SK-N-SH (cell line): ENCODE measurements around the gene GSTM4. TPM values are rescaled to one million over a fixed set of nuclear protein-coding genes. Genes with fewer than 3 reads are reported as not detected.

Source experiments
- CTCF ChIA-PET: fragments of 300-600, 350-600 bp; formaldehyde crosslinking; extraction: SDS; loops from one replicate; lab custom pipeline; 2021; lab: Yijun Ruan, JAX
- POLR2A ChIA-PET: fragments of 350-600 bp; sonication (Branson Sonifier 250); formaldehyde crosslinking; extraction: SDS; loops from one replicate; lab custom pipeline; 2020; ENCODE audit warnings: antibody characterized with exemption, inconsistent platforms; lab: Yijun Ruan, JAX
- DNase-seq: peaks from one replicate; pipeline ENCODE4 v3.0.0; 2012
- H2AFZ ChIP-seq: fragments of 200-600 bp; sonication (generic); 2 replicates; pipeline ENCODE4 v1.8.1; 2016; ENCODE audit warnings: antibody characterized with exemption, mild to moderate bottlenecking, low read depth
- H3F3A ChIP-seq: fragments of 200-600 bp; sonication (generic); replicated peaks from 2 replicates; pipeline ENCODE3; 2016; ENCODE audit warnings: antibody characterized with exemption, mild to moderate bottlenecking; ENCODE audit not compliant: insufficient read depth
- H3K27ac ChIP-seq, 2 experiments: fragments of 200-500 bp in 1 of 2; fragments of 200-600 bp in 1 of 2; sonication (Bioruptor generic) in 1 of 2; sonication (generic), shearing (Covaris generic) in 1 of 2; 2 replicates each; pipeline versions ENCODE4 v1.5.1 to v1.6.1; 2014 to 2016; ENCODE audit warnings: low read depth in 2 of 2, inconsistent platforms in 1 of 2, low read length in 1 of 2, mild to moderate bottlenecking in 1 of 2, mixed read lengths in 1 of 2
- H3K27me3 ChIP-seq: fragments of 200-600 bp; sonication (generic), shearing (Covaris generic); 2 replicates; pipeline ENCODE4 v1.6.1; 2016; ENCODE audit warnings: mixed run types; ENCODE audit not compliant: insufficient read depth
- H3K36me3 ChIP-seq, 2 experiments: fragments of 200-500 bp in 1 of 2; fragments of 200-600 bp in 1 of 2; sonication (Bioruptor generic) in 1 of 2; sonication (generic) in 1 of 2; replicated peaks in 1 of 2; 2 replicates each; pipeline versions ENCODE3 to v1.5.1; 2014 to 2016; ENCODE audit warnings: low read length in 1 of 2, mild to moderate bottlenecking in 1 of 2; ENCODE audit not compliant: insufficient read depth in 2 of 2, control insufficient read depth in 1 of 2
- H3K4me1 ChIP-seq, 2 experiments: fragments of 200-500 bp in 1 of 2; fragments of 200-600 bp in 1 of 2; sonication (Bioruptor generic) in 1 of 2; sonication (generic), shearing (Covaris generic) in 1 of 2; 2 replicates each; pipeline versions ENCODE4 v1.5.1 to v1.6.1; 2014 to 2016; ENCODE audit warnings: low read depth in 1 of 2, low read length in 1 of 2, mixed run types in 1 of 2; ENCODE audit not compliant: insufficient read depth in 2 of 2, control insufficient read depth in 1 of 2
- H3K4me2 ChIP-seq: fragments of 200-600 bp; sonication (generic), shearing (Covaris generic); 2 replicates; pipeline ENCODE4 v1.6.1; 2017; ENCODE audit warnings: mixed run types
- H3K4me3 ChIP-seq, 2 experiments: fragments of 200-500 bp in 1 of 2; fragments of 200-600 bp in 1 of 2; sonication (Bioruptor generic) in 1 of 2; sonication (generic), shearing (Covaris generic) in 1 of 2; 2 replicates each; pipeline versions ENCODE4 v1.5.1 to v1.8.1; 2014 to 2016; ENCODE audit warnings: low read depth in 2 of 2, inconsistent platforms in 1 of 2, low read length in 1 of 2, mild to moderate bottlenecking in 1 of 2, mixed read lengths in 1 of 2, moderate library complexity in 1 of 2
- H3K79me2 ChIP-seq: fragments of 200-600 bp; sonication (generic); 2 replicates; pipeline ENCODE4 v1.8.1; 2017; ENCODE audit warnings: mild to moderate bottlenecking; ENCODE audit not compliant: insufficient read depth
- H3K9ac ChIP-seq: fragments of 200-600 bp; sonication (generic); 2 replicates; pipeline ENCODE4 v1.6.1; 2017; ENCODE audit warnings: mixed run types
- H3K9me2 ChIP-seq: fragments of 200-600 bp; sonication (generic); 2 replicates; pipeline ENCODE4 v1.6.1; 2017; ENCODE audit warnings: mixed run types
- H3K9me3 ChIP-seq: fragments of 200-600 bp; sonication (generic); 2 replicates; pipeline ENCODE4 v1.6.1; 2017; ENCODE audit warnings: mixed run types, mild to moderate bottlenecking, moderate library complexity
- H4K20me1 ChIP-seq: fragments of 200-600 bp; sonication (generic); 2 replicates; pipeline ENCODE4 v1.6.1; 2017; ENCODE audit warnings: mild to moderate bottlenecking, mixed run types; ENCODE audit not compliant: insufficient read depth
- CHD2 ChIP-seq: fragments of 150-350 bp; IDR thresholded peaks from 2 replicates; pipeline ENCODE4 v1.6.1; 2018; ENCODE audit warnings: low read length; ENCODE audit not compliant: partially characterized antibody
- CTCF ChIP-seq: fragments of 200-600 bp; sonication (generic); IDR thresholded peaks from 2 replicates; pipeline ENCODE4 v1.6.1; 2017; ENCODE audit warnings: antibody characterized with exemption, mild to moderate bottlenecking, moderate library complexity
- ELF1 ChIP-seq: IDR thresholded peaks from 2 replicates; pipeline ENCODE4 v1.4.0; 2012
- EP300 ChIP-seq, 2 experiments: IDR thresholded peaks; 2 replicates each; pipeline versions ENCODE4 v1.4.0 to v1.6.1; 2012; ENCODE audit warnings: borderline replicate concordance in 1 of 2, low read depth in 1 of 2, low read length in 1 of 2
- FOSL2 ChIP-seq: IDR thresholded peaks from 2 replicates; pipeline ENCODE4 v1.4.0; 2012; ENCODE audit warnings: low read depth, mild to moderate bottlenecking, moderate library complexity, borderline replicate concordance
- FOXJ3 ChIP-seq: sonication (generic); formaldehyde crosslinking; IDR thresholded peaks from 2 replicates; pipeline ENCODE4 v1.5.1; 2020; ENCODE audit warnings: mild to moderate bottlenecking, missing genetic modification reagents
- GATA2 ChIP-seq: sonication (generic); formaldehyde crosslinking; IDR thresholded peaks from 2 replicates; pipeline ENCODE4 v1.5.0; 2020; ENCODE audit warnings: mild to moderate bottlenecking, missing genetic modification reagents
- JUND ChIP-seq: IDR thresholded peaks from 2 replicates; pipeline ENCODE4 v1.4.0; 2012
- MAX ChIP-seq: IDR thresholded peaks from 2 replicates; pipeline ENCODE4 v1.4.0; 2012; ENCODE audit warnings: low read depth
- POLR2AphosphoS5 ChIP-seq: IDR thresholded peaks from 2 replicates; pipeline ENCODE4 v1.6.1; 2012; ENCODE audit warnings: low read depth, low read length
- RAD21 ChIP-seq: IDR thresholded peaks from 2 replicates; pipeline ENCODE4 v1.6.1; 2012; ENCODE audit warnings: mild to moderate bottlenecking, low read length
- RXRA ChIP-seq: IDR thresholded peaks from 2 replicates; pipeline ENCODE4 v1.4.0; 2012; ENCODE audit warnings: low read depth, mild to moderate bottlenecking, borderline replicate concordance
- SIN3A ChIP-seq: IDR thresholded peaks from 2 replicates; pipeline ENCODE4 v1.6.1; 2012; ENCODE audit warnings: low read depth, mild to moderate bottlenecking, low read length, moderate library complexity, borderline replicate concordance
- SMC3 ChIP-seq: IDR thresholded peaks from 2 replicates; pipeline ENCODE4 v1.6.1; 2012; ENCODE audit warnings: low read depth, low read length, improper control_type of control experiment
- TAF1 ChIP-seq: IDR thresholded peaks from 2 replicates; pipeline ENCODE4 v1.6.1; 2012; ENCODE audit warnings: low read depth, mild to moderate bottlenecking, low read length, moderate library complexity, borderline replicate concordance
- YY1 ChIP-seq: IDR thresholded peaks from 2 replicates; pipeline ENCODE4 v1.4.0; 2012; ENCODE audit warnings: low read depth, mild to moderate bottlenecking
- ZBTB33 ChIP-seq: IDR thresholded peaks from 2 replicates; pipeline ENCODE4 v1.4.0; 2012; ENCODE audit warnings: low read depth, borderline replicate concordance
- WGBS: methylation state at CpG from one replicate; pipeline ENCODE4 v1.1.6; 2017; ENCODE audit warnings: low lambda C conversion rate; 5-methylcytosine and 5-hydroxymethylcytosine counted together
- polyA plus RNA-seq, 3 experiments: library from polyadenylated mRNA; depleted of rRNA; stranded (reverse); fragments of >200 nt; gene quantifications; 2 replicates each; pipeline ENCODE4 v1.2.3, GENCODE V29; 2012

Gene GSTM4
- polyA plus RNA-seq, 1 of the 3 experiments (the other 2 are of a cell fraction) = 34.2 TPM

- H3K36me3 ChIP-seq = peaks cover 20 to 26% of the 10 kb centered on the region in 2 experiments
- no peak overlapping the region for H3K4me3 ChIP-seq
- peaks cover 7 to 84% of the 10 kb centered on the region in 2 experiments; a peak in 3 of 4 replicates for H3K4me1 ChIP-seq
- no peak overlapping the region for H2AFZ ChIP-seq
- CTCF ChIA-PET = interaction anchor here (2.8 to 4.2 kb wide), 2 partner anchors 15 to 88 kb away, joined by 14 to 28 read pairs; no protein-coding TSS in a partner anchor
- H3K9me2 ChIP-seq = no peaks in the 10 kb centered on the region
- H4K20me1 ChIP-seq = no peaks in the 10 kb centered on the region
- H3K27ac ChIP-seq = peak overlapping the region in 1 of 2 experiments; percentile 98; a peak in 1 of 4 replicates
- WGBS = 91% methylated on average over 6 of the region's 6 CpGs
- POLR2A ChIA-PET = no interaction called here
- no peaks in the 10 kb centered on the region for H3K27me3 ChIP-seq
- no peaks in the 10 kb centered on the region; the same call in 1 of the 2 replicates for H3K9me3 ChIP-seq
- H3F3A ChIP-seq = peaks cover 4% of the 10 kb centered on the region
- TF ChIP-seq JUND = no peak
- TF ChIP-seq FOSL2 = no peak
- no peak for TF ChIP-seq ELF1
- no peak for TF ChIP-seq SIN3A
- no peak for TF ChIP-seq SMC3
- no peak for TF ChIP-seq TAF1
- TF ChIP-seq CHD2 = no peak
- TF ChIP-seq POLR2AphosphoS5 = no peak
- TF ChIP-seq FOXJ3 = no peak
- no peak for TF ChIP-seq RXRA
- TF ChIP-seq GATA2 = no peak
- TF ChIP-seq CTCF = no peak
- no peak for TF ChIP-seq RAD21
- no peak for TF ChIP-seq MAX
- TF ChIP-seq EP300 (IDR thresholded peaks at IDR 0.05; ENCODE audit: borderline replicate concordance in 1 of 2, low read depth in 1 of 2, low read length in 1 of 2) = no peak
- TF ChIP-seq ZBTB33 = no peak
- TF ChIP-seq YY1 = no peak
- H3K9ac ChIP-seq = no peak overlapping the region
- no peaks in the 10 kb centered on the region for H3K79me2 ChIP-seq
- H3K4me2 ChIP-seq = no peak overlapping the region
- DNase-seq = no peak
These were observed 21.6 kb upstream of the GSTM4 start for GRCh38 chr1:109634292-109634691.
